Ishikawa (cell line): ENCODE measurements around the gene CHERP.

Experiments
- CEBPB ChIP-seq: IDR thresholded peaks from 2 replicates; pipeline ENCODE4 v1.6.1; 2012
- CREB1 ChIP-seq: IDR thresholded peaks from 2 replicates; pipeline ENCODE4 v1.6.1; 2012; ENCODE audit warnings: low read depth
- EGR1 ChIP-seq: IDR thresholded peaks from 2 replicates; pipeline ENCODE4 v1.6.1; 2012
- EP300 ChIP-seq: IDR thresholded peaks from 2 replicates; pipeline ENCODE4 v1.6.1; 2012; ENCODE audit warnings: borderline replicate concordance
- FOXM1 ChIP-seq: IDR thresholded peaks from 2 replicates; pipeline ENCODE4 v1.6.1; 2012; ENCODE audit warnings: low read depth, borderline replicate concordance
- NFIC ChIP-seq: IDR thresholded peaks from 2 replicates; pipeline ENCODE4 v1.6.1; 2012
- RAD21 ChIP-seq: IDR thresholded peaks from 2 replicates; pipeline ENCODE4 v1.6.1; 2012; ENCODE audit warnings: low read depth
- TAF1 ChIP-seq: IDR thresholded peaks from 2 replicates; pipeline ENCODE4 v1.6.1; 2012; ENCODE audit warnings: low read depth, mild to moderate bottlenecking
- TCF12 ChIP-seq: IDR thresholded peaks from 2 replicates; pipeline ENCODE4 v1.6.1; 2012; ENCODE audit warnings: low read depth
- TEAD4 ChIP-seq: IDR thresholded peaks from 2 replicates; pipeline ENCODE4 v1.6.1; 2012
- YY1 ChIP-seq: IDR thresholded peaks from 2 replicates; pipeline ENCODE4 v1.6.1; 2012; ENCODE audit warnings: low read depth
- ZBTB7A ChIP-seq: IDR thresholded peaks from 2 replicates; pipeline ENCODE4 v1.6.1; 2012; ENCODE audit warnings: low read depth
- TF ChIP-seq, protein P1 (sequence below): IDR thresholded peaks from 2 replicates; pipeline ENCODE4 v1.6.1; 2012
- TF ChIP-seq, protein P2 (sequence below): IDR thresholded peaks from 2 replicates; pipeline ENCODE4 v1.6.1; 2012; ENCODE audit warnings: low read depth, mild to moderate bottlenecking
- TF ChIP-seq, protein P3 (sequence below): IDR thresholded peaks from 2 replicates; pipeline ENCODE4 v1.6.1; 2012

Gene CHERP

DNA sequence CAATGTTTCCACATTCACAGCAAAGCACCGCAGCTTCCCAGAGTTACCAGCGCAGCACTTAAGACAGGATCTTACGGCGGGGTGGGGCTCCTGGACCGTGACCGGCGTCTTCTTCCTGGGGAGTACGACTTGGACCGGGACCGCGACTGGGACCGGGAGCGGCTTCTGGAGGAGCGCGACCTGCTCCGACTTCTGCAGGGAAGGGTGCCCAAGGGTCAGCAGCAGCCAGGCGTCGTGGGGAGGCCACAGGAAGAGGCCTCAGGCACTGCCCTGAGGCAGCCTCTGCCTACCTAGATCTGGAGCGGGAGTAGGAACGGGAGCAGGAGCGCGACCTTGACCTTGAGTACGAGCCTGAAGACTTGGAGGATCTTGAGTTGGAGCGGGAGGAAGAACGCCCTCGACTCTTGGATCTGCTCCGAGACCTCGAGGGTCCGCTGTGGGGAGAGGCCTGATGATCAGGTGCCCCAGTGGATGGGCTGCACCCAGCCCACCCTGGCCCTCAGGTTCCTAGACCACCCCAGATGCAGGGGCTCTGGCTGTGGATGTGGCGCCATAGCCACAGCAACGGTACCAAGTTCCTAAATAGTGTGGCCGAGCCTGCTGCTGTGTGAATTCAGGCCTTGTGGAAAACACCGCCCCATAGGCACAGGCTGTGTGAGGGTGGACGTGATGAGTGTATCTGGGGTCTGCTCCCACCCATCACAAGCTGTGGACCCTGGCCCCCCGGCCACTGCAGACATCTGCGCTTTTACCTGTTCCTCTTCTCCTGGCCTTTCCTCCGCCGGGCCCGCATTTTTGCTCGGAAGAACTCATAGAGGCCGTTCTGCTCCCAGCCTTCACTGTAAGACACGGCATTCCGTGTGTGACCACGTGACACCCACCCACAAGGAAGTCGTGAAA lies 21.9 kb downstream of the CHERP start:
- no peak for TF ChIP-seq TAF1
- TF ChIP-seq RAD21: no peak
- TF ChIP-seq YY1: no peak
- TF ChIP-seq FOXM1: no peak

DNA sequence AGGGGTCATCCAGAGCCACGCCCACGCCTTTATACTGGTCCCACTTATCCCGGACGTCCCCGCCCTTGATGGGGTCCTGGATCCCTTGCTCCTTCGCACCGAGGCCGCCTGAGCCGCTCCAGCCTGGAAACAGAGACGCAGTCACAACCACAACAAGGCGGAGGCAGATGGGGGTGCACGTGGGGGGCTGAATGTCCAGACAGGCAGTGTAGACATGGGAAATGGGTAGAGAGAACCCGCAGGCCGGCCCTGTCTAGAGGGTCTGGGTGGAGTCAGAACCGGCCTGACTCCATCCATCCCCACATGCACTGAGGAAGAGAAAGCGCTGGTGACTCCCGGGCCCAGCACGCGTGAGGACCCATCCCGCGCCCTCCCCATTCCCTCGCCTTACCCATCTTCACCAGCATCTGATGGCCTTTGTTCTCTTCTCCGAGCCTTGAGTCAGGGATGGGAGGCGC lies 23.0 kb downstream of the CHERP start:
- no peak for TF ChIP-seq EGR1
- no peak for TF ChIP-seq TEAD4
- TF ChIP-seq EP300: no peak
- TF ChIP-seq, protein P1, sequence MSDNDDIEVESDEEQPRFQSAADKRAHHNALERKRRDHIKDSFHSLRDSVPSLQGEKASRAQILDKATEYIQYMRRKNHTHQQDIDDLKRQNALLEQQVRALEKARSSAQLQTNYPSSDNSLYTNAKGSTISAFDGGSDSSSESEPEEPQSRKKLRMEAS: no peak

DNA sequence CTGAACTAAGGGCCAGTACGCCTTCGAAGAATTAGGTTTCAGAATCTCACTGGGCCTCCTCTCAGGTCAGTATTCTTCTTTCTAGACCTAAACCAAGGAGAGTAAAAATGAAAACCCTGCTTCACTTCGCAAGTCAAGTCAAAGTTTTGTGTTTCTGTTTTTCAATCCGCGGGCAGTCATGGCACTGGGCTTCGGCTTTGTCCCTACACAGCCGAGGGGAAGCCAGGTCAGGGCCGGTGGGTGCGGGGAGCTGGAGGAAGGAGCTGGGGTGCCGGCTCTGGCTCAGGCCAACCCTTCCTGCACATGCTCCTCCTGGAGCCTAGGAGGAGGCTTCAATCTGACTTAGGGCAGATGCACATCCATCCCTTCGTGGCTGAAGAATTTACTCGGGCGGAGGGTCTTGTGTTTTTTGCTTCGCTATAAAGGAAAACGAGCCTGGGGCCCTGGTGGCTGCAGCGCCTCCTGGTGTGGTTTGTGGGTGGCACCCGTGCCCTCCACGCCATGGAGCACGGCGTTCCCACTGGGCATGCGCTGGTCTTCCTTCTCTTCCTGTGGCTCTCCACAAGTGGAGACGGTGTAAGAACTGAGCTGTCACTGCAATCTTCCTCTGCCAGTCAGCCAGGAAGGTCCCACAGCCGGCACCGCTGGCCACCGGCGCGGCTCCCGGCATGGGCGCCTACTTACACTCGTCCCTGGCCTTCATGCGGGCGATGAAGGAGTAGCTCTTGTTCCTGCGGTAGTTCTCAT lies 23.6 kb downstream of the CHERP start:
- TF ChIP-seq, protein P2, sequence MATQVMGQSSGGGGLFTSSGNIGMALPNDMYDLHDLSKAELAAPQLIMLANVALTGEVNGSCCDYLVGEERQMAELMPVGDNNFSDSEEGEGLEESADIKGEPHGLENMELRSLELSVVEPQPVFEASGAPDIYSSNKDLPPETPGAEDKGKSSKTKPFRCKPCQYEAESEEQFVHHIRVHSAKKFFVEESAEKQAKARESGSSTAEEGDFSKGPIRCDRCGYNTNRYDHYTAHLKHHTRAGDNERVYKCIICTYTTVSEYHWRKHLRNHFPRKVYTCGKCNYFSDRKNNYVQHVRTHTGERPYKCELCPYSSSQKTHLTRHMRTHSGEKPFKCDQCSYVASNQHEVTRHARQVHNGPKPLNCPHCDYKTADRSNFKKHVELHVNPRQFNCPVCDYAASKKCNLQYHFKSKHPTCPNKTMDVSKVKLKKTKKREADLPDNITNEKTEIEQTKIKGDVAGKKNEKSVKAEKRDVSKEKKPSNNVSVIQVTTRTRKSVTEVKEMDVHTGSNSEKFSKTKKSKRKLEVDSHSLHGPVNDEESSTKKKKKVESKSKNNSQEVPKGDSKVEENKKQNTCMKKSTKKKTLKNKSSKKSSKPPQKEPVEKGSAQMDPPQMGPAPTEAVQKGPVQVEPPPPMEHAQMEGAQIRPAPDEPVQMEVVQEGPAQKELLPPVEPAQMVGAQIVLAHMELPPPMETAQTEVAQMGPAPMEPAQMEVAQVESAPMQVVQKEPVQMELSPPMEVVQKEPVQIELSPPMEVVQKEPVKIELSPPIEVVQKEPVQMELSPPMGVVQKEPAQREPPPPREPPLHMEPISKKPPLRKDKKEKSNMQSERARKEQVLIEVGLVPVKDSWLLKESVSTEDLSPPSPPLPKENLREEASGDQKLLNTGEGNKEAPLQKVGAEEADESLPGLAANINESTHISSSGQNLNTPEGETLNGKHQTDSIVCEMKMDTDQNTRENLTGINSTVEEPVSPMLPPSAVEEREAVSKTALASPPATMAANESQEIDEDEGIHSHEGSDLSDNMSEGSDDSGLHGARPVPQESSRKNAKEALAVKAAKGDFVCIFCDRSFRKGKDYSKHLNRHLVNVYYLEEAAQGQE: no peak
- TF ChIP-seq, protein P3, sequence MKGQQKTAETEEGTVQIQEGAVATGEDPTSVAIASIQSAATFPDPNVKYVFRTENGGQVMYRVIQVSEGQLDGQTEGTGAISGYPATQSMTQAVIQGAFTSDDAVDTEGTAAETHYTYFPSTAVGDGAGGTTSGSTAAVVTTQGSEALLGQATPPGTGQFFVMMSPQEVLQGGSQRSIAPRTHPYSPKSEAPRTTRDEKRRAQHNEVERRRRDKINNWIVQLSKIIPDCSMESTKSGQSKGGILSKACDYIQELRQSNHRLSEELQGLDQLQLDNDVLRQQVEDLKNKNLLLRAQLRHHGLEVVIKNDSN: no peak
- TF ChIP-seq TEAD4: no peak
- TF ChIP-seq TAF1: no peak
- TF ChIP-seq, protein P1: no peak
- TF ChIP-seq TCF12: no peak
- TF ChIP-seq EGR1: no peak
- no peak for TF ChIP-seq CREB1
- TF ChIP-seq YY1: no peak
- TF ChIP-seq FOXM1: no peak

DNA sequence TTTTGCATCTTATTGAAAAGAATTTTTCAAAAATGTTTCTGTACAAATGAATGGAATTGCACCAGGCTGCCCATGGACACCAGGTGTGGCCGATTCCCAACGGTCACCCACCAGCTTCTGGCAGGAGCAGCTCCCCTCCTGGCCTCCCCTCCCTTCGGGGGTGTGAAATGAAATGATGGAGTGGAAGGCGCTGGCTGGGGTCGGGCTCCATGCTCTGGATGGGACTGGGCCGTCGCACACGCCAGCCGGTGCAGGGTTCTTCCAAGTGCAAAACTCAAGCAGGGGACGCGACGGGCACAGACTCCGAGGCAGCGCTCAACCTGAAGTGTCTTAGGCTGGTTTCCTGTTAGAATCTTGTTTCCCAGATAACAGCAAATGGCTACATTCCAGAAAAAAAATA lies 24.2 kb downstream of the CHERP start:
- TF ChIP-seq CEBPB (no peak), TAF1 (no peak), EP300 (no peak), ZBTB7A (no peak), NFIC (no peak)
- TF ChIP-seq, protein P1: no peak
- TF ChIP-seq, protein P3: no peak
- TF ChIP-seq, protein P2: no peak

DNA sequence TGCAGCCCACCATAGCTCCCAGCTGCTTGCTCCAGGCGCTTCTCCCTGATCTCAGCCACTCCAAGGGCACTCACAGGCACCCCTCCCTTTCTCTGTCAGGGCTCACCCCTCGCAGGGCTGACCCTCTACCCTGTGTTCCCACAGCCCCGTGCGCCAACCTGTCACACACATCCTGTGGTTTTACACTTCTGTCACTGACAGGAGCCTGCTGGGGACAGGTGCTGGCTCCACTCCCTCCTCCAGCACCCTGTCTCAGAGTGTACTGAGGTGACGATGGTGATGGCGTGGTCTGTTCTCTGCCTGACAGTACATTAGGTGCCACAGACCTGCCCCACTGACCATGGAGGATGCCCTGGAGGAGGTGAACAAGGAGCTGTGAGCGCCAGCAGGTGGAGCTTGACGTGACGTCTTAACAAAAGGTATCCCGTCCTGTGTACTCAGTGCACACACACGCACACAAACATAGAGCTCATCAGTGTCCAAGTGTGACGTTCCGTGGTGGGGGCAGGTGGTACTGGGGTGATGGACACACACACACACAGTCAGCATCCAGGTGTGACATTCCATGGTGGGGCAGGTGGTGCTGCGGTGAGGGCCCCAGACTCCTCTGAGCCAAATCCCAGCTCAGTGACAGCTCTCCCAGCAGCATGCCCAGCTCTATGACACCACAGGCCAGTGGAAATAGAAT lies 25.2 kb downstream of the CHERP start:
- TF ChIP-seq TEAD4 (no peak), TAF1 (no peak), EP300 (no peak), ZBTB7A (no peak), CREB1 (no peak), EGR1 (no peak), CEBPB (no peak), NFIC (no peak), FOXM1 (no peak), RAD21 (no peak), YY1 (no peak), TCF12 (no peak)
- TF ChIP-seq, protein P3: no peak
- TF ChIP-seq, protein P1: no peak
- TF ChIP-seq, protein P2: no peak
